ENCODE data around the gene LGI1.

- TF ChIP-seq, protein P1, sequence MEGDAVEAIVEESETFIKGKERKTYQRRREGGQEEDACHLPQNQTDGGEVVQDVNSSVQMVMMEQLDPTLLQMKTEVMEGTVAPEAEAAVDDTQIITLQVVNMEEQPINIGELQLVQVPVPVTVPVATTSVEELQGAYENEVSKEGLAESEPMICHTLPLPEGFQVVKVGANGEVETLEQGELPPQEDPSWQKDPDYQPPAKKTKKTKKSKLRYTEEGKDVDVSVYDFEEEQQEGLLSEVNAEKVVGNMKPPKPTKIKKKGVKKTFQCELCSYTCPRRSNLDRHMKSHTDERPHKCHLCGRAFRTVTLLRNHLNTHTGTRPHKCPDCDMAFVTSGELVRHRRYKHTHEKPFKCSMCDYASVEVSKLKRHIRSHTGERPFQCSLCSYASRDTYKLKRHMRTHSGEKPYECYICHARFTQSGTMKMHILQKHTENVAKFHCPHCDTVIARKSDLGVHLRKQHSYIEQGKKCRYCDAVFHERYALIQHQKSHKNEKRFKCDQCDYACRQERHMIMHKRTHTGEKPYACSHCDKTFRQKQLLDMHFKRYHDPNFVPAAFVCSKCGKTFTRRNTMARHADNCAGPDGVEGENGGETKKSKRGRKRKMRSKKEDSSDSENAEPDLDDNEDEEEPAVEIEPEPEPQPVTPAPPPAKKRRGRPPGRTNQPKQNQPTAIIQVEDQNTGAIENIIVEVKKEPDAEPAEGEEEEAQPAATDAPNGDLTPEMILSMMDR (conservative IDR thresholded peaks at IDR 0.05 in 1 of 2, IDR thresholded peaks at IDR 0.05 in 1 of 2; ENCODE audit: extremely low read depth in 1 of 2, insufficient read depth in 1 of 2, low read depth in 1 of 2, low read length in 2 of 2): no peak
- TF ChIP-seq EZH2 (IDR thresholded peaks at IDR 0.05; ENCODE audit: borderline replicate concordance, low read length): no peak
These were observed 61.8 kb downstream of the LGI1 start for GRCh38 chr10:93819520-93819919.
